Stimulated activated CD4-positive, alpha-beta T cell treated with anti-CD3 and anti-CD28 coated beads, TNF-alpha, amount 100 ng/mL, for 4 hours (primary cell): ENCODE data around the gene MAP2.

Experiments
- DNase-seq, 3 experiments: peaks; one replicate each; pipeline ENCODE4 v3.0.0-alpha.2; 2020; ENCODE audit warnings: low read depth in 3 of 3

The MAP2 gene

DNA sequence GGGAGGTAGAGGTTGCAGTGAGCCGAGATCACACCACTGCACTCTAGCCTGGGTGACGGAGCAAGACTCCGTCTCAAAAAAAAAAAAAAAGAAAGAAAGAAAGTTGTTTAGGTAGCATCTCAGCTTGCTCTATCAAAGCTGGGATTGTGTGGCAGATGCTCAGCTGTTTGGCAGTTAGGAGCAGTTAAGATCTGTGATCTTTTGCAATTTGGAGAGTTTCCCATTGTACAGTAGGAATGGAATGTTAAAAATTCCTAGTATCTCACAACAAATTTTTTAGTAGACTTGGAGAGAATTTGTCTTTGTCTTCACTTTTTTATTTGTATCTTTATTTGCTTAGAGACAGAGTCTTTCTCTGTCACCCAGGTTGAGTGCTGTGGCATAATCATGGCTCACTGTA, 224.9 kb downstream of the MAP2 start:
- DNase-seq: no peak

DNA sequence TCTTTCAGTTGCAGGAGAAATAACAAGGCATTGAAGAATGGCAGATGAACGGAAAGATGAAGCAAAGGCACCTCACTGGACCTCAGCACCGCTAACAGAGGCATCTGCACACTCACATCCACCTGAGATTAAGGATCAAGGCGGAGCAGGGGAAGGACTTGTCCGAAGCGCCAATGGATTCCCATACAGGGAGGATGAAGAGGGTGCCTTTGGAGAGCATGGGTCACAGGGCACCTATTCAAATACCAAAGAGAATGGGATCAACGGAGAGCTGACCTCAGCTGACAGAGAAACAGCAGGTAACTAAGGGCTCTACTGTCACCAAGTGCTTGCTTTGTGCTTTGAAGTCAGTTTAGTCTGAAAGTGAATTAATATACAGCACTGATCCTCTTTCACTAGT, 229.3 kb downstream of the MAP2 start:
- DNase-seq: no peak

DNA sequence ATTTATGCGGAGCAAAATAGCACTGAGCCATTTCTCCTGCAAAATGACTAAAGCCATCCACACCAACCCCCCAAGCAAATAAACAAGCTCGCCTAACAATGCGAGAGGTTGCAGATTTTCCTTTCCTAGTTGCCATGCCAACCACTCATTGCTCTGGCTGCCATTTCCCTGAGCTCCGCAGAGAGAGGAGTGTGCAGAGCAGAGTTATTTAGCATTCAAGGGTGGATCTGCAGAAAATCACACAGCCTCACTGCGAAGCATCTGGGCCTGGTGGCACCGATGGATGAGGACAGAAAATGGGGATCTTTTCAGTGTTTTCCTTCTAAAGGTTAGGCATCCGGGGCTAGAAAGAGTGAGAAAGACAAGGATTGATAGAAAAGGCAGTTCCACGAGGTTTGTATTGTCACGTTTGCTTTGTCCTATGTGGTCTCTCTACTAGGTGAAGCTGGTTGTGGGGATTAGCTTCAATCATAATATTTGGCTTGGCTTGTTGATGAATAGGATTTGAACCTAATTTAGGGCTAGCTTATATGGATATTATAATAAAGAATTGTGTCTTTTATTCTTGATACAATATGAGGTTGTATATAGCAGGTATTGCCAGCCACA, 237.5 kb downstream of the MAP2 start:
- no peak for DNase-seq

DNA sequence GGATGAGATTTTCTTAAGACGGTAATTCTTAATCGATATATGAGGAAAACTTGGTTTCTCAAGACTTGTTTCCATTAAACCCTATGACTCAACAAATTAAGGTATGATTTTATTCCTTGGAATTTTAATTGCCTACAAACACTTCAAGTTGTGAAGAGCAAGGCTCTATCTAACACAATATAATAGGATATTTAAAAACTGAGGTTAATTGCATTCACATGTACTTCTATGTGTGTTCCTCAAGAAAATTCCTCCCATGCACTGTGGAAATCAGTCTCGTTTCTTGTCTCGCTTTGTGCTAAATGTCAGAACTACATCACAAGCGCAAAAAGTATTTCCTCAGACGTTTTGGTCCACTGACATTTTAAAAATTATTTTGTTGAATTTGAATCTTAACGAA, 238.2 kb downstream of the MAP2 start:
- no peak for DNase-seq

DNA sequence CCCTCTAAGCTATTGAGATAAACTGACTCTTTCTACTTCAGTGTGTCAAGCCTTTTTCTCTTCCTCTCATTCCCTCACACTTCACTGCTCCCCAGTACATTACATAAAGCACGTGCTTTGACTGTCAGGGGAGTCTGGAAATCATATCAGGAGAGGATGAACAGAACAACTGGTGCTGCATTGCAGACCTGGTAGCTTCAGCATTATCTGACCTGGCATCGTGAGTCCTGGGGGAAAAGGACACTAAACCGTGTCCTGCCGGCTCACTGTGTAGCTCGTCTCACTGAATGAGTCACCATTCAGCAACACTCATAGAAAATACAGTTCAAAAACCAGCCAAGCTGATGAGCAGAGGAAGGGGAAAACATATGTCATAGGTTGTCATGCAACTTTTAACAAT, 239.3 kb downstream of the MAP2 start:
- DNase-seq: no peak

DNA sequence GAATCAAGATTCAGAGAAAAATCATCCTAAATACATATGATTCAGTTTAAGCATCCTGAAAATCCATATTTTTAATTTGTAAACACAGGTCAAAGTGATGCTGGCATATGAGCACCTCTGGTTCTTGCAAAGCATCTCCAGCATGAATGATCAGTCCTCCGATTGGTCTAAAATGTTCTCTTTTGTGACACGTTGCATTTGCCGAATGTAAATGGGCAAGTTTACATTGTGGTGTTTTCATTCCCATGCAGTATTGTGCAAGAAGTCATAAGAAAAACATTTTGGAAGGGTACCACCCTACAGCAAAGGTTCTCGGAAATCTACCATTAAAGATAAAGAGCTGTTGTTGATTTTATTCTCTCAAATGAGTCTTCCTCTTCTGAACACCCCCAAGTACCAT, 239.8 kb downstream of the MAP2 start:
- DNase-seq: no peak

DNA sequence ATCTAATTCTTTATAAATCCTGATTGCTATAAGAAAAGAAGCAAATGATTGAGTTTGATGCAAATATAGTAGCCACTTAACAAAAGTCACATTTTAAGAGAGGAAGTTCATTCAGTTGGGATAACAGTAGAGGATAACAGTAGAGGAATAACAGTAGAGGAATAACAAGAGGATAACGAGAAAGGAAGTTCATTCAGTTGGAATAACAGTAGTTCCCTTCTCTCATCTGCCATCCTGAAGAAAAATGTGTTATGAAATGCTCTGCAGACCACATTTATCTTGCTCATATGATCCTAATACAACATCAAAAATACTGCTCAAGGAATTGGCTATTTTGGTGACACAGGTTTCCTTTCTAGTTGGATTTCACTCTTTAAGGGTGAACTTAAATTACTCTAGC, 242.4 kb downstream of the MAP2 start:
- no peak for DNase-seq

DNA sequence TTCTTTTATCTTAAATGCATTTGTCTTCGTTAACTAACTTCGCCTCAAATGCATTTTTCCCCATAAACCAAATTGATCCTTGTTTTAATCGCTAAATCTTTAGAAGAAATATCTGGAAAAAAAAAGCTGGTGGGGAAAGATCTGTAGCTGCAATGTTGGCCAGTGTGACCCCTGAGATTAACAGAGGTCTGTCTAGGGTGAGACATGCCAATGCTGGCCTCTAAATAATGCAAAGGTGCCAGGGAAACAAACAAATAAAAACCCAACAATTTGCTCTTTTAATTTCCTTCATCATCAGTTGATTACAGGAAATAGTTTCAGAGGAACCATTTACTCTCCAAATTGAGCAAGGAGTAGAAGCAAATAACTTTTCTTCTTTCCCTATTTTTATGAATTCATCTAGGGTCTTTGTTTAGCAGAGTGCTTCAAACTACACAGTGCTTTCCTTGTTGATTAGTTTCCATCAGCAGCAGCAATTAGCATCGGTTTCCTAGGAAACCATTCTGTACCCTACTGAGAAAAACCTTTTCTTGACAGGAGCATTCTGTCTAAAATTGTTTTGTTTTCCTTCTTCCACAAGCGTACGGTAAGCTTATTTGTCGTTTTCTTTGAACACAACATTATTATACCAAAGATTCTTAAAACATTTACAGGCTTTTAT, 247.3 kb downstream of the MAP2 start:
- no peak for DNase-seq

DNA sequence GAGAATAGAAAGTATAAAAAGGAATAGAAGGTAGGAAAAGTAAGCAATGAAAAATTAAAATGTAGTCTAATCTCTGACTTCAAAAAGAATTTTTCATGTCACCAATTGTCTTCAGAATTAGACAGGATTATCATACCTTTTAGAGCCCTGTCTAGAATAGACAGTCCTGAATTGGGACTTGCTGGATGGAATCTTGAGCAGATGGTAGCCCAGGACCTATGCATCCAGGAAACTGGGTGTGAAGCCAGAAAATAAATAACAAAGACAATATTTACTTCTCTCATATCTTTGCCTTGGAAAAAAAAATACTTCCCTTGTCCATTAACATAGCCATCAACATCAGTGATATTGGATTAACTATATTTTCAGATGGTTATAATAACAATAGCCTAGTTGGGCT, 250.0 kb downstream of the MAP2 start:
- no peak for DNase-seq

DNA sequence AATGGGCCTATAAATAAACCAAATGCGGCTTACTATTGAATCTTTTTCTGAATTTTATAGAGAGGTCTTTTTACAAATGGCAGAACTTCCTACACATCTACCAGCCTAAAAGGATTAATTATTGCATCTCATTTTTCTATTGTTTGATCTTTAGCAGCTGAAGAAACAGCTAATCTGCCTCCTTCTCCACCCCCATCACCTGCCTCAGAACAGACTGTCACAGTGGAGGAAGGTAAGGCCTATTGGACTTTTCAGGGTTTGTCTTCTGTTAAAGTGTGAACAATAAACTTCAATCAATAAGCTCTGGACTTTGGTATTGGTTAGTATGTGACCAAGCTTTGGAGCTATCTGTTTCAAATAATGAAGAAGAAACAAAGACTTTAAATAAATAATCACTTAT, 256.7 kb downstream of the MAP2 start:
- no peak for DNase-seq

DNA sequence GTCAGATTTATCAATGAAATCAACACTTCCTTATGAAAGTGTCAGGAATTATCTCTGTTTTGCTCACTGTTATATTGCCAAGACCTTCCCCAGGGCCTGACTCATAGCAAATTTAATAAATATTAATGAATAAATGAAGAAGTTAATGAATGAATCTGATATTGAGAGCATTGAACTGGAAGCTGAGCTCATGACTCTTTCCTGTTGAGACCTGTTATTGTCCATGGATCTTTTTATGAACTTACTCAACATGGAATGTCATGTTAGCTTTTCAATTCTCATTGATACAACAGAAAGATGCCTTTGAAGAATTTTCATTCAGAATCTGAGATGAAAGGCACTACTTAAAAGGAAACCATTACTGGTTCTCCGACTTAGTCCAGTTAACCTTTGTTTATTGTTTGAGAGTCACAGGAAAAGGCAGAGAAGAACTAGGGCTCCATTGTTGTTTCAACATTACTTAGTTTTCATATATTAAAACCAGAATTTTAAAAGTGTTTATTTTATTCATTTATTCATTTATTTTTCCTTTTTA, 257.4 kb downstream of the MAP2 start:
- DNase-seq: no peak

DNA sequence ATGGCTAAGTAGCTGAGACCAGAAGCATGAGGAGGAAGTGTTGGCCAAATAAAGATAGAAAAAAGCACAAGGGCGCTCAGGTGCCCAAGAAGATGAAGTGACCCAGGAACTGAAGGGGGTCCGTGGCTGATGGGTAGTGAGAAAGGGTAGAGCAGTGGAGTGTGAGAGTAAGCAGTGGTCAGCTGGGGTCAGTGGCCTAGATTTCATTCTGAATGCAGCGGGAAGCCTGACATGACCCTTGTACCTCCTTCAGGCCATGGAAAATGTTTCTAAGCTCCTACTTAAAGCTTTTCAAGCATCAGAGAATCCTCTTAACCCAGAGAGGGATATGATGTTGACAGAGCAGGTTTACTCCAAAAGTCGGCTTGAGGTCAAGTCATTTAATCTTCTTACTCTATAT, 258.8 kb downstream of the MAP2 start:
- no peak for DNase-seq

DNA sequence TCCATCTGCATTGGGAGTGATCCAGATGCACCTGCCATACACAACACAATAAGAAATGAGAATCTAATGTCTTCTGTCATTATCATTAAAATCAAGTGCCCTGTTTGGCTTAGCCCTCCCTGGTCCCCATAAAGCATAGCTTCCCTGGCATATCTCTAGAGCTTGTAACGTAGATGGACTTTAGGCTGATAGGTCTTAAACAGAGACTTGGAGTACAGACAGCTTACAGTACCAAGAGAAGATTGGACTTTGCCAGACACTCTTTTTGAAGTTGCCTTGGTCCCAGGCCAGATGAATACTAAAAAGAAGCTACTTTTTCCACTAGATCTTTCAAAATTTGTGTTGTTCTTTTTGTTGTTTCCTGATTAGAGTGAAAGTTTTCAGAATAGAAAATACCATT, 261.5 kb downstream of the MAP2 start:
- DNase-seq: no peak

DNA sequence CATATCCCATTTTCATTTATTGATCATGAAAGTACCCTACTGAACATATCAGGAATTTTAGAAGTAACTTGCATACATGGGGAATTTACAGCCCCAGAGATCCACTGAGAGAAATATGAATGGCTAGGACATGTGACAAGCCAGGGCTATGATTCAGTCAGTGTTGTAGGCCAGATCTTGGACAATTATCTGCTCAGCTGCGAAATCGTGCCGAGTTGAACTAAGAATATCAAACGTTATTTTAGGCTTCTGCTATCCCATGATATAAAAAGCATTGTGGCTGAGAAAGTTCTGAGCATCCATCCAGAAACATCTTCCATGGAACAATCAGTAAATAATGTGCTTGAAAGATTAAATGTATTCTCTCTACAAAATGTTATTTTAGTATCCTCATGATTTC, 262.1 kb downstream of the MAP2 start:
- DNase-seq: no peak

DNA sequence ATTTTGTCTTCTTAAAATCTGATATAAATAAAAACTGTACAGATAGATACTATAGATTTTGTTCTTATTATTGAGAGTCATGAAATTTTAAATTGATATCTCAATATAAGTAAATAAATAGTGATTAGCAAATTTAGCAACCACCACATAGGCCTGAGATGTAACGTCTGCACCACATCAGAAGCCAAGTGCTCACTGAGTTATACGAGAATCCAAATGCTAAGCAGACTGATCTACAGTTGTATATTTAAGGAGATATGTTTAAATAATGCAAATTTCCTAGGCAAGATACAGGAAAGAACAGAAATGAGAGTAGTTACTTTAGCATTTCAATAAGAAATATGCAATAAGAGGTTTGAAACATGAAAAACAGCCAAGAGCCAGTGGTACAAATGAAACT, 262.6 kb downstream of the MAP2 start:
- DNase-seq: no peak

DNA sequence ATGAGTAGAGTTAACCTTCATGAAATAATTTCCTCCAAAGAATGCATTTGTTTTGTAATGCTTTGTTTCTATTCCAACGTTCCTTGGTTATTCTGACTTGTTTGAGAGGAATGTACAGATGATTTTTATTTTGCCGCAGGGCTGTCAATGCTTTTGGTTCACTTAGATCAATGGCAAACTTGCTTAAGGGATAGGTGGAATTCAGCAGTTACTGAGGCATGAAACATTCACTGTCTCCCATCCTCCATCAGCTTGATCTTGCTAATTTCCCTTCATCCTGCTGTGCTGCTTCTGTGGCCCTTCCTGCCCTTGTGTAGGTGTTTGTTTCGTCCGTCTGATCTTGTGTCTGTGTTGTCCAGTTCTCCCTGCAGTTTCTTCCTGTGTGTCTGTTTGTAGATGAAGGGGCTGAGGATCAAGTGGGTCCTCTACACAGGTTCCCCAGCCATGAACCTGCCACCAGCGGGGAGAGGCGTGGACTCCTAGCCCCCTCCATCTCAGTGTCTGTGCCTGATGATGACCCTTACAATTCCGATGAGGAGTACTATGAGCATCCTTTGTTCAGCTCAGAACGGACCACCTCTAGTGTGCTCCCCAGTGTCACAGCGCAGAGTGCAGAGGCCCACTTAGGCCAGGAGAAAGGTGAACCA, 263.6 kb downstream of the MAP2 start:
- no peak for DNase-seq

DNA sequence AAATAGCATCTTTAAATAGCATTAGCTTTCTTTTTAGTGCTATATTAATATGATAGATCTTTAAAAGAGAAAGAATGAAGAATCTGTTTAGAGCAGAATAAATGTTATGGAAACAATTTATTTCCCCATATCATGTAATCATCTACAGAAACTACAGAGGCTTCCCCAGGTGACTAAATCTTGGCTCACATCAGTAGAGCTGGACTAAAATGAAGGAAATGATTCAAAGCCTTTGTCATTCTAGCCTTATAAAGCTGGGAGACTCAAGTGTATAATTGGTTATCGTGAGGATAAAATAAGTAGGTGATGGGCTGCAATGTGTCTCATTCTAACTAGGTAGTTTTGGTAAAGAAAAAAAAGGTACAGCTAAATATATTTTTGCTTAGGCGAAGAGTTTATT, 264.5 kb downstream of the MAP2 start:
- no peak for DNase-seq

DNA sequence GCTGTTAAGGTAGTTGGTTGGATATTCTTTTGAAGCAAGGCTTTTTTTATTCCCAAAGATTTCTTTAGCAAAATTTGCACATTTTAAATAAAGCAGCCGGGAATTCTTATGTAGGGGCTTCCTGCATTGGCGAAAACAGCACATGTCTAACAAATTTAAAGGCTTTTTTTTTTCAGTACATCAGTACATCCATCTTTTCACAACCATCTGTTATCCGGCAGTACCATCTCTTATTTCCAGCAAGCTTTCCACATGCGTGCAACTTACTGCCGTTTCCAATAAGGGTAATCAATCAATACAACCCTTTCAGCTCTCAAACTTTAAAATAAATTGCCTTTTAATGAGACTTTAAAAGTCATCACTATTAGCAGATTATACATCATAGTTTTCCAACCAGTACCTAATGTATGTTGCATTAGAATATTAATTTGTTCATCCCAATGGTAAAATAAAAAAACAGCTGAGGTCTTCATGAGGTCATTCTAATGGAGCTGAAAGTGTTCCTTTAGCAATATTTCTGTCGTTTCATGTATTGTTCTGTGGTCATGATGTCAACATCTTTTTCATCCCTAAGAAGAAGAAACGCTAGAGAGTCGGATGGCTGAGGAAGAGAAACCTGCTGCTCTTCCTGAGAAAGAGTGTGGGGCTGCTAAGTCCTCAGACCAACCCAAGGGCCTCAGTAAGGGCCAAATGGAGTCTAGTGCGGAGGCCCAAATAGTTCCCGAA, 266.3 kb downstream of the MAP2 start:
- DNase-seq: no peak

DNA sequence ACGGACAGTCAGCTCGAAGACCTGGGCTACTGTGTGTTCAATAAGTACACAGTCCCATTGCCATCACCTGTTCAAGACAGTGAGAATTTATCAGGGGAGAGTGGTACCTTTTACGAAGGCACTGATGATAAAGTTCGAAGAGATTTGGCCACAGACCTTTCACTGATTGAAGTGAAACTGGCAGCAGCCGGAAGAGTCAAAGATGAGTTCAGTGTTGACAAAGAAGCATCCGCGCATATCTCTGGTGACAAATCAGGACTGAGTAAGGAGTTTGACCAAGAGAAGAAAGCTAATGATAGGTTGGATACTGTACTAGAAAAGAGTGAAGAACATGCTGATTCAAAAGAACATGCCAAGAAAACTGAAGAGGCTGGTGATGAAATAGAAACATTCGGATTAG, 270.9 kb downstream of the MAP2 start:
- no peak for DNase-seq

DNA sequence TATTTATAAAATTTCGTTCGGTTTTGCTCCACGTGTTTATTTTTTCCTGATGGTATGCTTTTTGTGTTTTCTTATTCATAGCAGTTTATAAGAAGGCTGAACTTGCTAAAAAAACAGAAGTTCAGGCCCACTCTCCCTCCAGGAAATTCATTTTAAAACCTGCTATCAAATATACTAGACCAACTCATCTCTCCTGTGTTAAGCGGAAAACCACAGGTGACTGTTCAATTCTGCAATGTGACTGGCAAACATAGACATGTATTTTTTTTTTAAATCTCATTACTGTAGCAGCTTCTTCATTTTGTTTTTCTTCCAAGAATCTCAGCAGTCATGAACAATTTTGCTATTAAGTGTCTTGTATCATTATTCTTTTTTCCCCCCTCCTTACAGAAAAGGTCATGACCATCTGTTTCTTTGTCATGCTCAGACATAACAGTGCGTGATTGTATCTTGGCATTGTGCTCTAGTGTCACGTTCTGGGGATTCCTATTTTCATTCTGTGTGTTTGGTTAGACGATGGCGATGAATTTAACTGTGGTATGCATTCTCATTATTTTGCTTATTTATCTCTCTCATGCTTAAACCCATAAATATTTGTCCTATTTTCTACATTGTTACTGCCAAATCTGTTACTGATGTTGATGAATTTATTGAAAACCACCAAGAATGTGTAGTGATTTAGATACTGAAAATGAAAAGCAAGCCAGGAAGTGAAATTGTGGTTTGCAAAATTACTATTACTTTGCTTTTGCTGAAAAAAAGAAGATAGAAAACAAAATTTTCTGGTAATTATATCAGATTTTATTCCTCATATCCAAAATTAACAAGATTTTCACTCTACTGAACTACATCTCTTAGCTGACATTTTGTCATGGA, 273.2 kb downstream of the MAP2 start:
- no peak for DNase-seq

DNA sequence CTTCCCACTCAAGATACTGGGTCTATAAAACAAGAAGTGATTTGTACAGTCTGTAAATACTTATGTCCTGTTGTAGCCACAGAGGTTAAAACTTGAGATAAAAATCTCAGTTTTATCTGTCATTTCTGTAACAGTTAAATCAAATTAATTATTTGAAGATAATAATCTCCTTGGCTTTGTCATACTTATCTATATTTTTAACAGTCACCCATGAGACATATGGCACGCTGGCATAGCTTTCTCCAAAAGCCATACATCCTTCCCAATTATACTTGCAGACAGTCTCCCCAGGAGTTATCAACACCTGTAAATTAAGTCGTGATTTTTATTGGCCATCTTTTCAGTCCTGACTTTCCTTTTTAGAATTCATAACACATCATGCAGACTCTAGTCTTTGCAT, 278.9 kb downstream of the MAP2 start:
- no peak for DNase-seq

DNA sequence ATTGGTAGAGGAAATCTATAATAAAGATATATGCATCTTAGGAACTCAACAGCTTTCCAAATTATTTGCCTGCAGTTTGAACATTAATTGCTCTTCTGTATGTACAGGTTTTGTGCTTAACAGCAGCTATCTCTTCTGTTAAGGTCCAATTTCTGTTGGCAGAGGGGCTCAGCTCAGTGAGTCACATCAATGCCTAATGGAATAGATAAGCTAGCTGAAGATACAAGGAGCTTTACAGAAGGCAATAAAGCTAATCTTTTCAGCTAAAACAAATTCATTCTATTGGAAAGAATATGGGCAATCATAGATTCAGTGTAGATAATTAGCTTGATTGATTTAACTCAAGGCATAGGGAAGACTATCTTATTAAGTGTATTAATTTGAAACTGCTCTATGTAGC, 289.4 kb downstream of the MAP2 start:
- no peak for DNase-seq
